Measurements from ENCODE around the gene FKBP11. TPM values are rescaled to one million over a fixed set of nuclear protein-coding genes. Genes with fewer than 3 reads are reported as not detected.

The FKBP11 gene
- total RNA-seq, 2 donors from 2014 or later: 30.1 to 30.7 TPM

- no peaks in the 10 kb centered on the region for H3K36me3 Mint-ChIP-seq (ENCODE audit: low read depth)
- TF ChIP-seq CTCF (conservative IDR thresholded peaks at IDR 0.05): no peak
- no peaks in the 10 kb centered on the region for H3K9me3 Mint-ChIP-seq
- no peaks in the 10 kb centered on the region for H3K9me3 ChIP-seq (ENCODE audit: control insufficient read depth, low read length)
- peaks cover 12% of the 10 kb centered on the region for H3K4me1 Mint-ChIP-seq
- no peak overlapping the region for H3K4me3 Mint-ChIP-seq
- H3K27ac ChIP-seq (ENCODE audit: low read depth, low read length): no peak overlapping the region
- no peak overlapping the region for H3K27ac Mint-ChIP-seq
- no peaks in the 10 kb centered on the region for H3K27me3 ChIP-seq (ENCODE audit: control insufficient read depth, insufficient read depth, low read length, poor library complexity, severe bottlenecking)
- DNase-seq: no peak
- H3K9ac ChIP-seq (ENCODE audit: extremely low read depth, low read length, poor library complexity, severe bottlenecking): no peak overlapping the region
- peaks cover 11% of the 10 kb centered on the region for H3K27me3 Mint-ChIP-seq (ENCODE audit: insufficient read depth)
- H3K36me3 ChIP-seq (ENCODE audit: control insufficient read depth, insufficient read depth, low read length): no peaks in the 10 kb centered on the region
- no peaks in the 10 kb centered on the region for H3K4me1 ChIP-seq (ENCODE audit: control insufficient read depth, insufficient read depth, low read length)
- H3K4me3 ChIP-seq (ENCODE audit: low read length): no peak overlapping the region
These were observed 36.5 kb upstream of the FKBP11 start for GRCh38 chr12:48961801-48962200.

- Histone ChIP-seq H3K27ac (ENCODE audit: low read depth, low read length) (no peak overlapping the region), H3K9me3 (ENCODE audit: control insufficient read depth, low read length) (no peaks in the 10 kb centered on the region), H3K9ac (ENCODE audit: extremely low read depth, low read length, poor library complexity, severe bottlenecking) (no peak overlapping the region), H3K4me1 (ENCODE audit: control insufficient read depth, insufficient read depth, low read length) (no peaks in the 10 kb centered on the region), H3K4me3 (ENCODE audit: low read length) (no peak overlapping the region), H3K27me3 (ENCODE audit: control insufficient read depth, insufficient read depth, low read length, poor library complexity, severe bottlenecking) (no peaks in the 10 kb centered on the region), H3K36me3 (ENCODE audit: control insufficient read depth, insufficient read depth, low read length) (no peaks in the 10 kb centered on the region)
- Mint-ChIP-seq H3K4me3 (no peak overlapping the region), H3K9me3 (no peaks in the 10 kb centered on the region), H3K27me3 (ENCODE audit: insufficient read depth) (peaks cover 9% of the 10 kb centered on the region), H3K4me1 (peaks cover 12% of the 10 kb centered on the region), H3K36me3 (ENCODE audit: low read depth) (no peaks in the 10 kb centered on the region), H3K27ac (no peak overlapping the region)
- no peak for DNase-seq
- 53 to 66% methylated on average over 3 to 4 of the region's 4 CpGs for WGBS, 2 experiments (ENCODE audit: insufficient coverage in 1 of 2, insufficient read length in 1 of 2)
- no peak for TF ChIP-seq CTCF (conservative IDR thresholded peaks at IDR 0.05)
These were observed 36.0 kb upstream of the FKBP11 start for GRCh38 chr12:48961331-48961730.

- Mint-ChIP-seq H3K27me3 (ENCODE audit: insufficient read depth) (peaks cover 8% of the 10 kb centered on the region), H3K36me3 (ENCODE audit: low read depth) (peaks cover 2% of the 10 kb centered on the region), H3K4me3 (no peak overlapping the region), H3K9me3 (no peaks in the 10 kb centered on the region), H3K27ac (no peak overlapping the region), H3K4me1 (peaks cover 17% of the 10 kb centered on the region)
- no peak overlapping the region for H3K4me3 ChIP-seq (ENCODE audit: low read length)
- H3K9me3 ChIP-seq (ENCODE audit: control insufficient read depth, low read length): no peaks in the 10 kb centered on the region
- TF ChIP-seq CTCF (conservative IDR thresholded peaks at IDR 0.05): no peak
- no peaks in the 10 kb centered on the region for H3K27me3 ChIP-seq (ENCODE audit: control insufficient read depth, insufficient read depth, low read length, poor library complexity, severe bottlenecking)
- 81 to 87% methylated on average over 3 of the region's 3 CpGs for WGBS, 2 experiments (ENCODE audit: insufficient coverage in 1 of 2, insufficient read length in 1 of 2)
- peaks cover 1% of the 10 kb centered on the region for H3K36me3 ChIP-seq (ENCODE audit: control insufficient read depth, insufficient read depth, low read length)
- H3K9ac ChIP-seq (ENCODE audit: extremely low read depth, low read length, poor library complexity, severe bottlenecking): no peak overlapping the region
- no peak overlapping the region for H3K27ac ChIP-seq (ENCODE audit: low read depth, low read length)
- no peaks in the 10 kb centered on the region for H3K4me1 ChIP-seq (ENCODE audit: control insufficient read depth, insufficient read depth, low read length)
- DNase-seq: no peak
These were observed 35.5 kb upstream of the FKBP11 start for GRCh38 chr12:48960834-48961233.
